HL-60/S4 treated with retinoic acid at 250 ng/mL for 4 days and 3 days (cell line): Measurements from ENCODE around the gene MMP14.
"Not testable (repeated sequence)": the region's sequence is repeated elsewhere in the genome, so short reads cannot be mapped to it uniquely, and the experiment has no call there.

ENCODE experiments used
- in situ Hi-C: fragments of 300-500 bp; cut with MboI; formaldehyde crosslinking; loops from 2 replicates; pipeline ENCODE4 v1.7.0; 2022; ENCODE audit warnings: low sequenced_read_pairs

Gene MMP14

DNA sequence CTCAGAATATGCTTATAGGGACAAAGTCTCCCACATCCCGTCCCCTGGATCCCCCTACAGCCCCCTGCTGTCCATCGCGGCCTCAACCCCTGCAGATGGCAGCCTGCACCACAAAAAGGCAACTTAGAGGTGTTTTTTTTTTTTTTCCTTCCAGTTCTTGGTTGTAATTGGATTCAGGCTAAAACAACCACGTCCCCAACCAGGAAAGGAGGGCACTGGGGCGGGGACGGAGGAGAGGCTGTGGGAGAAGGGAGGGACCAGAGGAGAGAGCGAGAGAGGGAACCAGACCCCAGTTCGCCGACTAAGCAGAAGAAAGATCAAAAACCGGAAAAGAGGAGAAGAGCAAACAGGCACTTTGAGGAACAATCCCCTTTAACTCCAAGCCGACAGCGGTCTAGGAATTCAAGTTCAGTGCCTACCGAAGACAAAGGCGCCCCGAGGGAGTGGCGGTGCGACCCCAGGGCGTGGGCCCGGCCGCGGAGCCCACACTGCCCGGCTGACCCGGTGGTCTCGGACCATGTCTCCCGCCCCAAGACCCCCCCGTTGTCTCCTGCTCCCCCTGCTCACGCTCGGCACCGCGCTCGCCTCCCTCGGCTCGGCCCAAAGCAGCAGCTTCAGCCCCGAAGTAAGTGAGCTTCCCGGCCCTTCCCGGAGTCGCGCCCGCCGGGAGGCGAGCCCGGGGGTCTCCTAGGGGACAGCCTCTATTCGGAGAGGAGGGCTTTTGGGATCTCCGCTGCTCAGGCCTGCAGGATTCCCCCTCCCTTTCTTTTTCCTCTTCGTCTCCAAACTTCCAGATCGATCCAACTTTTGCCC, at the start of gene MMP14:
Gene MMP14 (plus strand): TSS at position 285 of the 813 bp plus-strand sequence. CDS start 233 bp downstream, at position 518.
- in situ Hi-C loops, result no loop called here

DNA sequence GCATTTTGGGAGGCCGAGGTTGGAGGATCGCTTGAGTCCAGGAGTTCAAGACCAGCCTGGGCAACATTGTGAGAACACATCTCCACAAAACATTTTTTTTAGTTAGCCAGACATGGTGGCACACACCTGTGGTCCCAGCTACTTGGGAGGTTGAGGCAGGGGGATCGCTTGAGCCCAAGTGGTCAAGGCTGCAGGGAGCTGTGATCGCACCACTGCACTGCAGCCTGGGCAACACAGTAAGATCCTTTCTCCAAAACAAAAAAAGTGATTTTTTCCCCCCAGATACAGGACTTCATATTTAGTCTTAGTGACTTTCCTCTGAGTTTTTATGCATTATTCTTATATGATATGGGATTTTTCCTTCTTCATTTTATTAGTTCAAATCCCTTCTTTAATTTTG, 49.7 kb upstream of the MMP14 start:
- in situ Hi-C loops, result no loop called here

DNA sequence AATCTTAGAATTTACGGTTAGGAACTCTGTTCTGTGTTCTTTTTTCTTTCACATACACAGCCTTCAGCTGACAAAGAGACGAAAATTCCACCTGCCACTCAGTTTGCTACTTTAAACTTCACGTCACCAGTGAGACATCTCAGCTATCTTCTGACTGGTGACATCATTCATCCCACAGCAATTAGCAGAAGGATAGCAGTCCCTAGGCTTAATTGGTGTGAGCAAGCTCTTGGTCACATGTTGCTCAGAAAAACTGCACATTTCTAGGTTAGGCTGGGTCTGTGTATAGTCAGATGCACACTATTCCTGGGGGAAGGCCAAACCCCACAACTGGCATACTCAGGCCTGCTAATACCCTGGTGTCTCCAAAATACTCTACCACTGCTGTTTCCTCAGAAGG, 45.1 kb upstream of the MMP14 start:
- in situ Hi-C loops, result no loop called here

DNA sequence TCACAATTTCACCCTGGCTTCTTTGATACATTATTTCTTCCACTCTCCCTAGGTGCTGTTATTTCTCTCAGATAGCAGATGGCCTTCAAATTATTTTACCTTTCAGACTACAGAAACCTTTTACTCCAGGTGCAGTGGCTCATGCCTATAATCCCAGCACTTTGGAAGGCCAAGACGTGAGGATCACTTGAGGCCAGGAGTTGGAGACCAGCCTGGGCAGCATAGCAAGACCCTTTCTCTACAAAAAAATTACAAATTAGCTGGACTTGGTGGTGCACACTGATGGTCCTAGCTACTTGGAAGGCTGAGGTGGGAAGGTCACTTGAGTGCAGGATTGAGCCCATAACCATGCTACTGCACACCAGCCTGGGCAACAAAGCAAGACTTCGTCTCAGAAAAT, 44.2 kb upstream of the MMP14 start:
- in situ Hi-C loops, result no loop called here

DNA sequence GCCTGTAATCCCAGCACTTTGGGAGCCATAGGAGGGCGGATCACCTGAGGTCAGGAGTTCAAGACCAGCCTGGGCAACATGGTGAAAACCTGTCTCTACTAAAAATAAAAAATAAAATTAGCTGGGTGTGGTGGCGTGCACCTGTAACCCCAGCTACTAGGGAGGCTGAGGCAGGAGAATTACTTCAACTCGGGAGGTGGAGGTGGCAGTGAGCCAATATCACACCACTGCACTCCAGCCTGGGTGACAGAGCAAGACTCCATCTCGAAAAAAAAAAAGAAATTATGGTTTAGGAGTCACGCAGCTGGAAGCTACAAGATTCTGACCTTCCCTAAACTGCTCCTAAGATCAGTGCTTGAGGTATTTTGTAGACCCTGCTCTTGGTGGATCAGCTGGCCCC, 42.8 kb upstream of the MMP14 start:
- in situ Hi-C loops, result not testable (repeated sequence)

DNA sequence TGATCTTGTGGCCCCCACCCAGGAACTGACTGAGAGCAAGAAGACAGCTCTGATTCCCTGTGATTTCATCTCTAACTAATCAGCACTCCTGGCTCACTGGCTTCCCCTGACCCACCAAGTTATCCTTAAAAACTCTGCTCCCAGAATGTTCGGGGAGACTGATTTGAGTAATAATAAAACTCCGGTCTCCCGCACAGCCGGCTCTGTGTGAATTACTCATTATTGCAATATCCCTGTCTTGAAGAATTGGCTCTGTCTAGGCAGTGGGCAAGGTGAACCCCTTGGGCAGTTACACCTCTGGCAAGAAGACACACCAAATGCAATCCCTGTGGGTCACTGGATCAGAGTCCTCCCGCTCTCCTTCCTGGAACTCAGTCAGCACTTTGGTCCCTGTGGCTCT, 42.4 kb upstream of the MMP14 start:
- in situ Hi-C loops, result no loop called here

DNA sequence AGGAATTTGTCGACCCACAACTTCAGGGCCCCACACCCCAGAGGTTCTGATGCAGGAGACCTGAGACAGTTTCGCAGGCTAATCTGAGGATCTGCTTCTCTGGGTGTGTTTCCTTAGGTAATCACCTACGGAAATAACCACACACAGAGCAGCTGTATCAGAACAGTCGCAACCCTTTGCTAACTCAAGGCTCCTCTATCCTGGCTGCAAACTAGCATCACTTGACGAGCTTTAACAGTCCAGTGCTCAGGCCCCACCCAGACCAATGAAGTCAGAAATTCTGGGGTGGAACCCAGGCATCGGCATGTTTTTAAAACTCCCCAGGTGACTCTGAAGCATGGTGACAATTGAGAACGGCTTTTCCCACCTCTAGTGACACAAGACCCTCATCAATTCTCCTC, 41.8 kb upstream of the MMP14 start:
- in situ Hi-C loops, result no loop called here

DNA sequence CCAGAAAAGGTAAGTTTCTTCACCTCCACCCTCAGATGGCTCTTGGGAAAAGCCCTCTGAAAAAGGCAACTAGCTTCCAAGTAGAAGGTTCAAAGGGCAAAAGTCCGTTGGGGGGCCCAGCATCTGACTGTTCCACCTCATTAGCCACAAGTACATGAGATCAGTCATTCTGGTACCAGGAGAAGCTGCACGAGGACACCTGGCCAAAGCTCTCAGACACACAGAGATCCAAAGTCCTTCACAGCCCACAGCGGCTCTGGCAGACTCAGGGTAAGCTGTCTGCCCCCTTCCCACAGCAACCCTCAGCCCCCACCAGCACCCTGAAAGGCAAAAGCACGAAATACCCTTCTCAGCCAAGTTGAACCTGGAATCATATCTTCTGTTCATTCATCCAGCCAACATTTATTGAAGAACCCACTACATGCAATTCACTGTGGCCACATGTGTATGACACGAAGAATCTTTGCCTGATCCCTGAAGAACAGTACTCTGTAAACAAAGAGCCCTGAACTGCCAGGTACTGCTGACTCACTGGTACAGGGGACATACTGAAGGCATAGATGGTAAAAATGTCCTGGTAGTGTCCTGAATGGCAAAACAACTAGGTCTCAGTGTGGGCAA, 40.2 kb upstream of the MMP14 start:
- in situ Hi-C loops, result no loop called here

DNA sequence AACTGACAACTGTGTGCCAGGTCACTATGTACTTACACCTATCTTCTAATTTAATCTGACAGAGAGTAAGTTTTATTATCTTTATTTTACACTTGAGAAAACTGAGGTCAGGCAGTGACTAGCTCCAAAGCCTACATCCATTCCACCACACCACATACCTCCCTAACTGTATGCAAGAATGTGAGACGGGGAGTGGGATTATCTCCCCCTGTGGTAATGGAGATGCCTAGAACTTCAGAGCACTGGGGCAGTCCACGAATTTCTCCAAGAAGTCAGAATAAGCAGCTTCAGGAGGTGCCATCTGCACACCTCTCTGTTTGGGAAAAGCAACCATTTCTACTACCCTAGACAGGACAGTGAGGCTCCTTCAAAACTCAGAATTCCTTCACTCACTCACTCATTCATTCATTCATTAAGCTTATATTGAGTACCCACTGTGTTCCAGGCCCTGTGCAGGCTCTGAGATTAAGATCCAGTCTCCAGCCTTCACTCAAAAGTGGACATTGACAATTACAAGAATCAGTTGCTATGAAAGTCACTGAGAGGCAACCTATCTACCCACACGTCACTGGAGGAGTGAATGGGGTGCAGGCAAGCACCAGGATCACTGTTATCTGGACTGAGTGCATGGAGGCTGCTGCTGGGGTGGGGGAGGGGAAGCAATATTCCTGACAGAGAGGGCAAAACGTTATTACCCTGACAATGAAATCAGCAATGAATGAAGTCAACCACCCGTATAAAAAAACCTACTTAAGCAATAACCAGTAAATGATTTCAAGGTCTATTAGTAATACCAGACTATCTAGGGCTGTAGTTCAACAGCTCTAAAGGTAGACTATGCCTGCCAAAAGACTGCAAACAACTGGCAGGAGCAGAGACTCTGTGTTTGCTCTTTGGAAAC, 39.1 kb upstream of the MMP14 start:
- in situ Hi-C loops, result no loop called here

DNA sequence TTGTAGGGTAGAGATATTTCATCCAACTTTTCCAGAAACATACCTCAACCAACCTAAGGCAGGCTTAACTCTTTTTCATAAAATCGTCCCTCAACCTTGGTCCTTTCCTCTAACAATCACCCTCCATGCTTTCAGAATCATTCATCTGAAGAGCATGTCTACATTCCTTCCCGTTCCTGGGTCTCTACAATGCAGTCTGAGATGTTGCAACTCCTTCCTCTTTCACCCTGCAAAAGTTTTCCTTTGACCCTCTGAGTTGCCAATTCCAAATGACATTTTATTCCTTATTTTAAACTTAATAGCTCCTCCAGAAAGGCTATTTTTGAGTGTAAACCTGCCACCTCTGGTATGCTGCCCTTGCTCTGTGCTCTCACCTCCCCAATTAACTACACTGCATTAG, 37.9 kb upstream of the MMP14 start:
- in situ Hi-C loops, result no loop called here

DNA sequence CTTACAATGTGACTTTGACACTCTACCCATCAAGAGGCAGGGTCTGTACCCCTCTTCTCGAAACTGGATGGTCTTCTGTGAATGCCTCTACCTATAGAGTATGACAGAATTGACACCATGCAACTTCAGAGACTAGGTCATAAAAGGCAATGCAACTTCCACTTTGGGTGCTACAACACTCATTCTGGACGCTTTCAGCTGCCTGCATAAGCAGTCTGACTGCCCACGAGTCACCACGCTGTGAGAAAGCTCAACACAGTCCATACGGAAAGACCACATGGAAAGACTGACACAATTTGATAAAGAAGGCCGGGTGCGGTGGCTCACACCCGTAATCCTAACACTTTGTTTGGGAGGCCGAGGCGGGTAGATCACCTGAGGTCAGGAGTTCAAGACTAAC, 36.0 kb upstream of the MMP14 start:
- in situ Hi-C loops, result no loop called here

DNA sequence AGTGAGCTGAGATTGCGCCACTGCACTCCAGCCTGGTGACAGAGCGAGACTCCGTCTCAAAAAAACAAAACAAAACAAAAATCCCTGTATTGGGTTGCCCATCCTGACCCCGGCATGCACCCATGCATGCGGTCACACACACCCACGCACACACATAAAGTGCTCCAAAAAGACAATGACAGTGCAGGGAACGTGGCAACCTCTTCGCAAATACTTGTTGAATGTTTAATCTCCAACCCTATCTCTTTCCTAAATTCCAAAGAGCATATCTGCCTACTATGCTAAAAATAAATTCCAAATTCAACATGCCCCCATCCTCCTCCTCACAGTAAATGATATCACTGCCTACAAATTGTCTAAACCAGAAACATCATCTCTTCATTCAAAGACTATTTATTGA, 34.7 kb upstream of the MMP14 start:
- in situ Hi-C loops, result no loop called here

DNA sequence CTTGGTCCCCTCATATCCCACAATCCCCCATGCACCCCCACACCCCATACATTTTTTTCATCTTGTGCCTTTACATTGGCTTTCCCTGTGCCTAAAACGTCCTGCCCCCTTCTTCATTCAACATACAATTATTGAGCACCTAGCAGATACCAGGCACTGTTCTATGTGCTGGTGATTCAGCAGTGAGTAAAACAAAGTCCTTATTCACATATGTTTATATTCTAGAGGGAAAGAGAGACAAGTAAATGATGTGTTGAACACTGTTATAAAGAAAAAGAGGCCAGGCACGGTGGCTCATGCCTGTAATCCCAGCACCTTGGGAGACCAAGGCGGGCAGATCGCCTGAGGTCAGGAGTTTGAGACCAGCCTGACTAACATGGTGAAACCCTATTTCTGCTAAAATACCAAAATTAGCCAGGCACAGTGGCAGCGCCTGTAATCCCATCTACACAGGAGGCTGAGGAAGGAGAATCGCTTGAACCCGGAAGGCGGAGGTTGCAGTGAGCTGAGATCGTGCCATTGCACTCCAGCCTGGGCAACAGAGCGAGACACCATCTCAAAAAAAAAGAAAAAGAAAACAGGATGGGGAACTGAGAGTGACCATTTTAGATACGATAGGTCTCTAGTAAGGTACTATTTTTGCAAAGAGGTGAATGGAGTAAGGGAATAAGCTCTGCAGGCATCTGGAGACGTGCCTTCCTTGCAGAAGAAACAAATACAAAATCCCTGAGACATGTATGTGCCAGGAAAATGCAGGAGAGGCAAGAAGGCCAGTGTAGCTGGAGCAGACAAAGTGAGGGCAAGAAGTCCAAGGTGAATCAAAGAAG, 33.3 kb upstream of the MMP14 start:
- in situ Hi-C loops, result no loop called here

DNA sequence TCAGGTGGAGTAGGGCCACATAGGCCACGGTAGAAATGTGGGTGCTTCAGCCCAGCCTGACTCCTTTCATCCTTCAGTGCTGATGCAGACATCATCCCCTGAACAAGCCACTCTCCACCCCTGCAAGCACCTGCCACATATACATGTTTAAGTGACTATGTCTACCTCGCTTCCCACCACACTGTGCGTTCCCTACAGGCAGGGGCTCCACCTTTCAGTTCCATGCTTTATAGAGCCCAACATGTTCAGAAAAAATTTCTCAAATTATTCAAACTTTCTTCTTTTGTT, 32.8 kb upstream of the MMP14 start:
- in situ Hi-C loops, result no loop called here

DNA sequence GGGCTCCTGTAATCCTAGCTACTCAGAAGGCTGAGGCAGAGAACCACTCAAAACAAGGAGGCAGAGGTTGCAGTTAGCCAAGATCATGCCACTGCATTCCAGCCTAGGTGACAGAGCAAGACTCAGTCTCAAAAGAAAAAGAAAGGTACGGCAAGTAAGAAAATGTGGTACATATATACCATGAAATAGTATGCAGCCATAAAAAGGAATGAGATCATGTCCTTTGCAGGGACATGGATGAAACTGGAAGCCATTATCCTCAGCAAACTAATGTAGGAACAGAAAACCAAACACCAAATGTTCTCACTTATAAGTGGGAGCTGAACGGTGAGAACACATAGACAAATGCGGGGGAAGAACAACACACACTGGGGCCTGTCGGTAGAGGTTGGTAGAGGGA, 31.1 kb upstream of the MMP14 start:
- in situ Hi-C loops, result not testable (repeated sequence)

DNA sequence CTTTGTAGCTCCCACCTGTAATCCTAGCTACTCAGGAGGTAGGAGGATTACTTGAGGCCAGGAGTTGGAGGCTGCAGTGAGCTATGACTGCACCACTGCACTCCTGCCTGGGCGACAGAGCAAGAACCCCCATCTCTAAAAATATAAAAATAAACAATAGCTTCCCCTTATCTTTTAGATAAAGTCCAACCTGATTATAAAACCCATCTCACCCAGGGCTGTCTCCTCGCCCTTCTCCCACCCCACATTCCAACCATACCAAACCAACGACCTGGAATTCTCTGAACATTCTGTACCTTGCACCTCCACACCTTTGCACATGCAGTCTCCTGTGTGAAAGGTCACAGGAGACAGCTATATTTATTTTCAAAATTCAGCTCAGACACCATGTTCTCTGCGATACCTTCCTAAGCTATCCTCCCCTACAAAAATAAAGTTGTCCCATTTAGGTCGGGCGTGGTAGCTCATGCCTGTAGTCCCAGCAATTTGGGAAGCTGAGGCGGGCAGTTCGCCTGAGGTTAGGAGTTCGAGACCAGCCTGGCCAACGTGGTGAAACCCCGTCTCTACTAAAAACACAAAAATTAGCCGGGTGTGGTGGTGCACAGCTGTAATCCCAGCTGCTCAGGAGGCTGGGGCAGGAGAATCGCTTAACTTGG, 28.8 kb upstream of the MMP14 start:
- in situ Hi-C loops, result no loop called here

DNA sequence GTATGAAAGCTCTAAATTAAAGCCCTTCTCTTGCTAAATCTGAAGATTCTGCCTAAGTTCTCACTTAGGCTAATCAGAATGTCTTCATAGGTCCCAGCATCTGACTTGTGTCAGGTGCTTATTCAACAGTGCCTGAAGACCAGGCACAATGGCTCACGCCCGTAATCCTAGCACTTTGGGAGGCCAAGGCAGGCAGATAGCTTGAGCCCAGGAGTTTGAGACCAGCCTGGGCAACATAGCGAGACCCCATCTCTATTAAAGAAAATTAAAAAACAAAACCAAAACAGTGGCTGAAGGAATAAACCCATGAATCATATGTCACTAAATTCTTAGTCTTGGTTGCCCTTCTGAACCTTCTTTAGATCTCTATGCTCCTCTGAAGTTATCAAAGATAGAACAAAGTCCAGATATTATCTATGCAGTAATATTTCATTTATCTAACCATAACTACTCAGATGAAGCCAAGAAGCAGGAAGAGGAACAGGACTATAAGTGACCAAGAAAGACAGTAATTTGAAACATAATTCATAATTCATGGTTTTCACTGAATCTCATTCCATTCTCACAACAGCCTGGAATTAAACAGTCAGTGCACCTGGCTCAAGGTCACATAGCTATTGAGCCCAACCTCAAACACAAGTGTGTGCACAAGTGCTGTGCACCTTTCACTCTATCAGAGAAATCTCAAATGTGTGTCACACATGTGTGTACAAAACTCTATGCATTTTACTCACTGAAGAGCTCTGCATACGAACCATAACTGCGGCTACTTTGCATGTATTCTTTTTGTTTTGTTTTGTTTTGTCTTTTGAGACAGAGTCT, 27.8 kb upstream of the MMP14 start:
- in situ Hi-C loops, result no loop called here

DNA sequence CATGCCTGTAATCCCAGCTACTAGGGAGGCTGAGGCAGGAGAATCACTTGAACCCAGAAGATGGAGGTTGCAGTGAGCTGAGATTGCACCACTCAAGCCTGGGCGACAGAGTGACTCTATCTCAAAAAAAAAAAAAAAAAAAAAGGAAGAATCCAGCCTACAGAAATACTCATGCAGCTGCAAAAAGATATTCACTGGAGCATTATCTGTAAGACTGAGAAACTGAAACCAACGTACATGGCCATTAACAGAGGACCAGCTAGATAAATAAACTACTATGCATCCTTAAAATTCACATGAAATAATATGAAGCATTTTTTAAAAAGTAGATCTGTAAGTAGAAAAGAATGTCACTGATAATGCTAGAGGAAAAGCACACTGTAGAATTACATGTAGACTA, 24.7 kb upstream of the MMP14 start:
- in situ Hi-C loops, result no loop called here

DNA sequence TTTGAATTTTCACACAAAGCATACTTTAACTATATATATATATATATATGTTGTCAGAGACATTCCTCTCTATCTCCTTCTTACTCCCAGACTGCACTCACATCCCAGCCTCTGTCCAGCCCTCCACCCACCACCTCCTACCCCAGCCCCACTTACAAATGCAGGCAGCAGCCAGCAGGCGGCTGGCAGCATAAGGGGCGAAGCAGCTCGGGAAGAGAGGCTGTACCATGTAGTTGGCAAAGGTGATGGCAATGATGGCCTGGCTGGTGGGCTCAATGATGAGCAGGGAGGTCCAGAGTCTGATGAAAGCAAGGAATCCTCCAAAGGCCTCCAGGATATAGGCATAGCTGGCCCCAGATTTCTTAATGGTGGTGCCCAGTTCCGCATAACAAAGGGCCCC, 23.6 kb upstream of the MMP14 start:
- in situ Hi-C loops, result no loop called here

DNA sequence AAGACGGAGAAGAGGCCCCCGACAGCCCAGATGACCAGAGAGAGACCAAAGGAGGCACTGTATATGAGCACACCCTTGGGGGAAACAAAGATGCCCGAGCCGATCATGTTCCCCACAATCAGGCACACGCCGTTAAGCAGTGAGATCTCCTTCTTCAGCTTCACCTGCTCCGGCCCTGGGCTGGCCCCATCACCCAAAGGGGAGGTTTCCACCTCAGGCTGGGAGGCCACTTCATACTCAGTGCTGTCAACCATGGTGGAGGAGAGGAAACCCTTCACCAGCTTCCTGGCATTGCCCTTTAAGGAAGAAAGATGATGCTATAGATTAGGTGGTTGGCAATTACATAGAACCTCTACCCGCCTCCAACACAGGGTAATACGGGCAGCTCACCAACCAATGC, 23.2 kb upstream of the MMP14 start:
- in situ Hi-C loops, result no loop called here
